Measurements from ENCODE around the gene CDR2L. TPM values are rescaled to one million over a fixed set of nuclear protein-coding genes. Genes with fewer than 3 reads are reported as not detected.
"Not testable (repeated sequence)": the region's sequence is repeated elsewhere in the genome, so short reads cannot be mapped to it uniquely, and the experiment has no call there.

The CDR2L gene
- total RNA-seq, 2 experiments from 2014 or later = 0.08 TPM; not detected in 1

GRCh38 chr17:75005291-75005690 is 17.9 kb downstream of the CDR2L start:
- Histone ChIP-seq H3K4me3 (ENCODE audit: low read length) (no peak overlapping the region), H3K9me3 (ENCODE audit: control insufficient read depth in 1 of 2, insufficient read depth in 1 of 2, low read length in 2 of 2) (no peaks in the 10 kb centered on the region), H3K27me3 (ENCODE audit: control insufficient read depth in 1 of 2, insufficient read depth in 2 of 2, low read length in 2 of 2) (peaks cover 0 to 4% of the 10 kb centered on the region in 2 experiments), H3K36me3 (ENCODE audit: insufficient read depth, low read length) (no peaks in the 10 kb centered on the region), H3K4me1 (ENCODE audit: insufficient read depth, low read length) (no peaks in the 10 kb centered on the region), H3K27ac (ENCODE audit: low read depth in 1 of 2, low read length in 2 of 2) (no peak overlapping the region)
- intact Hi-C loops (cut with DNase I, micrococcal nuclease) = no loop called here
- no peak for TF ChIP-seq CTCF (IDR thresholded peaks at IDR 0.05)
- H3K9me3 Mint-ChIP-seq = no peaks in the 10 kb centered on the region
- DNase-seq = no peak
- H3K4me1 Mint-ChIP-seq (ENCODE audit: low read depth) = no peaks in the 10 kb centered on the region
- ATAC-seq (ENCODE audit: poor library complexity) = no peak
- CTCF ChIA-PET = no interaction called here
- no peaks in the 10 kb centered on the region for H3K36me3 Mint-ChIP-seq (ENCODE audit: low read depth)
- no peak overlapping the region for H3K4me3 Mint-ChIP-seq
- H3K27ac Mint-ChIP-seq = no peak overlapping the region
- H3K27me3 Mint-ChIP-seq = no peaks in the 10 kb centered on the region
- POLR2A ChIA-PET = interaction anchor here (1.4 kb wide), 2 partner anchors 17 to 43 kb away, joined by 3 read pairs; partner anchors contain the start of gene CDR2L

GRCh38 chr17:75006084-75006483 is 18.7 kb downstream of the CDR2L start:
- intact Hi-C loops (cut with DNase I, micrococcal nuclease) = loop anchor here in 1 of 2 experiments (2.0 kb wide), 1 partner anchor 45 kb away; no protein-coding TSS in a partner anchor
- H3K27me3 Mint-ChIP-seq; H3K9me3 ChIP-seq (ENCODE audit: control insufficient read depth in 1 of 2, insufficient read depth in 1 of 2, low read length in 2 of 2); ATAC-seq (ENCODE audit: poor library complexity); H3K27ac ChIP-seq (ENCODE audit: low read depth in 1 of 2, low read length in 2 of 2); H3K4me3 Mint-ChIP-seq; H3K36me3 ChIP-seq (ENCODE audit: insufficient read depth, low read length); H3K27ac Mint-ChIP-seq; H3K4me3 ChIP-seq (ENCODE audit: low read length); DNase-seq; H3K4me1 ChIP-seq (ENCODE audit: insufficient read depth, low read length); H3K9me3 Mint-ChIP-seq; H3K36me3 Mint-ChIP-seq (ENCODE audit: low read depth); H3K4me1 Mint-ChIP-seq (ENCODE audit: low read depth); H3K27me3 ChIP-seq (ENCODE audit: control insufficient read depth in 1 of 2, insufficient read depth in 2 of 2, low read length in 2 of 2): not testable (repeated sequence)
- ChIA-PET CTCF (interaction anchor here (1.0 to 1.6 kb wide), 2 partner anchors 45 to 108 kb away, joined by 3 to 17 read pairs; no protein-coding TSS in a partner anchor), POLR2A (interaction anchor here (1.4 kb wide), 1 partner anchor 44 kb away, joined by 3 read pairs; no protein-coding TSS in a partner anchor)

DNA sequence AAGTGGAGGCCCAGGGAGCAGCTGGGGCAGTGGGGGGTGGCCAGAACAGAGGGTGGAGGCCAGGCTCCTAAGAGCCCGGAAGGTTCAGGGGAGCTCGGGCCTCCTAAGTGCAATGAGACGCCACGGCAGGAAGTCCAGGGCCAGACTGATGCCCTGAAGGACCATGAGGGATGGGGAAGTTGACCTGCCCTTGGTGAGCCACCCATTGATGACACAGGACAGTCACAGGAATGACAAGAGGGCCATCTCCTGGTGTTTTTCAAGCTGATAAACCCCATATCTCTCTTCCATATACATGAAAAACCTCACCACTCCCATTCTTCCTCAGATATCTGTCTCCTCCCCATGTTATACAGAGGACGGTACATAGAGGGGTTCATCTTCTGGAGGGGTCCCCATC is 19.2 kb downstream of the CDR2L start:
- no peaks in the 10 kb centered on the region for H3K36me3 ChIP-seq (ENCODE audit: insufficient read depth, low read length)
- Mint-ChIP-seq H3K27me3 (no peaks in the 10 kb centered on the region), H3K4me1 (ENCODE audit: low read depth) (no peaks in the 10 kb centered on the region), H3K27ac (no peak overlapping the region), H3K36me3 (ENCODE audit: low read depth) (no peaks in the 10 kb centered on the region), H3K9me3 (no peaks in the 10 kb centered on the region), H3K4me3 (no peak overlapping the region)
- no peaks in the 10 kb centered on the region for H3K4me1 ChIP-seq (ENCODE audit: insufficient read depth, low read length)
- POLR2A ChIA-PET = no interaction called here
- no peak overlapping the region for H3K27ac ChIP-seq (ENCODE audit: low read depth in 1 of 2, low read length in 2 of 2)
- DNase-seq (no peak), ATAC-seq (ENCODE audit: poor library complexity) (no peak)
- no peak overlapping the region for H3K4me3 ChIP-seq (ENCODE audit: low read length)
- intact Hi-C loops (cut with DNase I, micrococcal nuclease) = loop anchor here in 1 of 2 experiments (2.0 kb wide), 1 partner anchor 46 kb away; no protein-coding TSS in a partner anchor
- TF ChIP-seq CTCF (IDR thresholded peaks at IDR 0.05) = no peak
- CTCF ChIA-PET = interaction anchor here (1.0 to 1.8 kb wide), 4 partner anchors 13 to 108 kb away, joined by 3 to 17 read pairs (median 5); no protein-coding TSS in a partner anchor
- H3K27me3 ChIP-seq (ENCODE audit: control insufficient read depth in 1 of 2, insufficient read depth in 2 of 2, low read length in 2 of 2) = peaks cover 0 to 4% of the 10 kb centered on the region in 2 experiments
- no peaks in the 10 kb centered on the region for H3K9me3 ChIP-seq (ENCODE audit: control insufficient read depth in 1 of 2, insufficient read depth in 1 of 2, low read length in 2 of 2)

DNA sequence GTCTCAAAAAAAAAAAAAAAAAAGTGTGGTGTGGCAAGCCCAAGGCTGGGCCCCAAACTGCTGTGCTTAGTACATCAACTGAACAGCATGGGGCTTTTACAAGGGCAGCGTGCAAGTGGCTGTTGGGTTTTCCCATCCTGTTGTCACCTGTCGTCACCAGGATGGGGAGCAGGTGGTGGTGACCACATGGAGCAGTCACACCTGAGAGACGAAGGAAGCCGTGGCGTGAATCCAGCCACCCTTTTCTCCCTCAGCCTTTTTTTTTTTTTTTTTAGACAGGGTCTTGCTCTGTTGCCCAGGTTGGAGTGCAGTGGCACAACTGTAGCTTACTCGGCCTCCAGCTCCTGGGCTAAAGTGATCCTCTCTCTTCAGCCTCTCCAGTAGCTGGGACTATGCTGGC is 20.9 kb downstream of the CDR2L start:
- no peaks in the 10 kb centered on the region for H3K36me3 ChIP-seq (ENCODE audit: insufficient read depth, low read length)
- H3K27ac ChIP-seq (ENCODE audit: low read depth in 1 of 2, low read length in 2 of 2) = no peak overlapping the region
- ATAC-seq (ENCODE audit: poor library complexity) (no peak), DNase-seq (no peak)
- ChIA-PET POLR2A (no interaction called here), CTCF (interaction anchor here (0.9 to 1.8 kb wide), 4 partner anchors 11 to 106 kb away, joined by 3 to 7 read pairs (median 3); no protein-coding TSS in a partner anchor)
- H3K4me3 Mint-ChIP-seq = no peak overlapping the region
- peaks cover 13% of the 10 kb centered on the region for H3K4me1 ChIP-seq (ENCODE audit: insufficient read depth, low read length)
- H3K9me3 Mint-ChIP-seq = no peaks in the 10 kb centered on the region
- H3K27me3 Mint-ChIP-seq = no peaks in the 10 kb centered on the region
- H3K27me3 ChIP-seq (ENCODE audit: control insufficient read depth in 1 of 2, insufficient read depth in 2 of 2, low read length in 2 of 2) = peaks cover 0 to 4% of the 10 kb centered on the region in 2 experiments
- TF ChIP-seq CTCF (IDR thresholded peaks at IDR 0.05) = no peak
- intact Hi-C loops (cut with DNase I, micrococcal nuclease) = no loop called here
- no peak overlapping the region for H3K4me3 ChIP-seq (ENCODE audit: low read length)
- H3K36me3 Mint-ChIP-seq (ENCODE audit: low read depth) = peaks cover 3% of the 10 kb centered on the region
- H3K27ac Mint-ChIP-seq = no peak overlapping the region
- H3K9me3 ChIP-seq (ENCODE audit: control insufficient read depth in 1 of 2, insufficient read depth in 1 of 2, low read length in 2 of 2) = no peaks in the 10 kb centered on the region
- H3K4me1 Mint-ChIP-seq (ENCODE audit: low read depth) = peaks cover 16% of the 10 kb centered on the region
